ENCODE data around the gene PDCD11. TPM values are rescaled to one million over a fixed set of nuclear protein-coding genes. Genes with fewer than 3 reads are reported as not detected.
A peak's percentile ranks its signal among the peaks of the same experiment; 100 is the strongest.
"Not testable (repeated sequence)": the region's sequence is repeated elsewhere in the genome, so short reads cannot be mapped to it uniquely, and the experiment has no call there.

Gene PDCD11
- total RNA-seq, 1 experiment from 2014 or later: 44.2 TPM

DNA sequence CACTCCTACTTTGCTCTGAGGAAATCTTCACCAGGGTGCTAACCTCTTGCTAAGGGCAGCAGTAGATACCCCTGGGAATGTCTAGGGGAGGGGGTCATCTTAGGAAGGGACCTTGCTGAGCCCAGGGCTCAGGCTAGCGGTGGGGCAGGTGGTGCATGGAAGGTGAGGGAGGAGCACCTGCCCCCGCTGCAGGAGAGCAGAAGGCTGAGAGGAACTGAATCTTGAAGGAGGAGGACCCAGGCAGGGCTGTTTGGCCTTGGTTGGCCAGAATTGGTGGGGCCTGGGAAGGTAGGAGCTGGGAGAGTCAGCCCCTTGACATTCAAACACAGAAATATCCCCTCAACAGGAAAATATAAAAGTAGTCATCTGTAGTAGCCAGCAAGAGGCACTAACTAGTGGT lies 75.6 kb downstream of the PDCD11 start:
- DNase-seq (ENCODE audit: low read depth): no peak

DNA sequence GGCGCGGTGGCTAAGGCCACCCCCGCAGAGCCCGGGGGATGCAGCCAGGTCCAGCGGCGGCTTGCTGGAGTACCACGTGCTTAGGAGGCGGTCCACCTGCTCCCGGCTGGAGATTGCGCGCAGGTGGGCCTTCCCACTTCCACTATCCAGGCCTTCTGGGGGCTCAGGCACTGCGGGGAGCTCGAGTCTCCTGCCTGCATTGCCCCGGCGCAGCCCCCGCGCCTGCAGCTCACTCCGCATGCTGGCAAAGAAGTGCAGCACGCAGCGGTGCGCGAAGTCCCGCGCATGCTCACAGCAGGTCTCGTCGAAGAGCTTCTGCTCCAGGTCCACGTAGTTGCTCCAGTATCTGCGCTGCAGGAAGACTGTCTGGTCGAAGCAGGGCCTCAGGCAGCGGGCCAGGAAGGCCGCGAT lies 76.8 kb downstream of the PDCD11 start:
- no peak for DNase-seq (ENCODE audit: low read depth)

DNA sequence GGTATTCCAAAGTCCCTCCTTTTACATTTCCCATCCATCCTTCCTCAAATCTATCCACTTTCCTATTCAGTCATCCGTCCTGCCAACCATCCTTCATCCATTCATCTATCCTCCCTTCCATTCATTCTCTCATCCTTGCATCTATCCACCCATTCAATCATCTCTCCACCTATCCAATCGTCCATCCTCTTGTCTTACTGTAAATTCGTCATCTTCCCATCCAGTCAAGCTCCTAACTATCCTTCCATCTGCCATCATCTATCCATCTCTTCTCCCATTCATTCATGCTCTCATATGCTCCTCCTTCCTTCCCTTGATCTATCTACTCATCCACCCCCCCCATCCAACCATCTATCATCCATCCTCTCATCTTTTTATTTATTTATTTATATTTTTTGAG lies 77.7 kb downstream of the PDCD11 start:
- no peak for DNase-seq (ENCODE audit: low read depth)

DNA sequence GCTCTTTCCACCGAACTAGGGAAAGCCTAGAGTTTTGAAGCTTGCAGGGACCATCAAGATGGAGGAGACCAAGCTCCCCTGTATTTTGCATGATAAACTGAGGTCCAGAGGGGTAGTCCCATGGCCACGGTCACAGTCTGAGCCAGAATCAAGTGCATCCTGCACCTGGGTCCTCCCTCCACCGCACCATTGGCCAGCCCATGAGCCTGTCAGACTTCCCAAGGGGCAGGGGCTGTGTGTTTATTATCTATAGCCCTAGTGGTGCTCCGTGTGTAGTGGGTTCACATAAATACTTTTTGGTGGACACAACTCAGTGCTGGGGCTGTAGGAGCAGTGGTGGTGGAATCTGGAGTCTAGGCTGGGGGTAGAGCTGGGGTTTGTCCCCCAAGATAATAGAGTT lies 79.0 kb downstream of the PDCD11 start:
- no peak for DNase-seq (ENCODE audit: low read depth)

DNA sequence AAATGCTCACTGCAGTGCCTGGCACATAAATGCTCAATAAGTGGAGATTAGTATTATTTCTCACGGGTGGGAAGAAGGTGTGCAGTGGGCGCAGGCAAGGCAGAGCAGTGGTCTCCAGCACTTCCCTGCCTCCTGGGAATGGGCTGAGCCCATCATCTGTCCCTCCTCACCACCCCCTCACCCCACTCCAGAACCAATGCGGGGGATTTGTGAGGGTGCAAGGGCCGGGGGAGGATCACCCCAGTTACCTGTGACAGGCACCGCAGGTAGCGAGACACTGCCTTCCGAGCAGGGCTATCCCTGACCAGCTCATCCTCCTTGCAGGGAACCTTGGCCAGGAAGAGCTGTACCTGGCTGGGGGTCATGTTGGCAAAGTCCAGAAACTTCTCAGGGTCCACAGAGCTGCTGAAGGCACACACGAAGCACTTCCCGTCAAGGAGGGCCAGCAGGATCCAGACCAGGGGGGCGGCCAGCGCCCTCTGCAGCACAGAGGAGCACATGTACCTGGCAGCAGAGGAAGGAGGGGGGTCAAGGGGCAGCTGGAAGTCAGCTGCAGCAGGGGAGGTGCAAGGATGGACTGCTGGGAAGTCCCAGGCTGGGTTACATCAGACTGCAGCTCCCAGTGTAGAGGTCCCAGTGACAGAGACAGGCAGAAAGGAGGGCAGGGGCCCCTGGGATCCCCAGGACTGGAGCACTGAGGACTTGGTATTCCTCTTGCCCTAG lies 79.8 kb downstream of the PDCD11 start:
- DNase-seq (ENCODE audit: low read depth): no peak

DNA sequence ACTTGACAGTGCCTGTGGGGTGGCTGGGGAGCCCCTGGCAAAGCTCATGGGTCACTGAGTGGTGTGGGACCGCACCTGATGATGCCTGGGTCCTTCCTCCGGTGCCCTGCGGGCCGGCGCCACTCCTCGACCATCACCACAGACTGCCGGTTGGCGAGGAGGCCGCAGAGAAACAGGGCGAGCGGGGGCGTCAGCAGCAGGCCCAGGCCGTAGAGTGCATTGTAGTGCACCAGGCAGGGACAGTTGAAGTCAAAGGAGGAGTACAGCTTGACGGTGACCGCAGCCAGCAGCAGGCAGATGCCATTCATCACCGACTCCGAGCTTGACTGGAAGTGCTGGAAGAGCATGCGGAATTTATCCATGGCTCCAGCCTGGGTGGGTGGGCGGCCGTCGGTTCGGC lies 82.2 kb downstream of the PDCD11 start:
- no peak for DNase-seq (ENCODE audit: low read depth)

DNA sequence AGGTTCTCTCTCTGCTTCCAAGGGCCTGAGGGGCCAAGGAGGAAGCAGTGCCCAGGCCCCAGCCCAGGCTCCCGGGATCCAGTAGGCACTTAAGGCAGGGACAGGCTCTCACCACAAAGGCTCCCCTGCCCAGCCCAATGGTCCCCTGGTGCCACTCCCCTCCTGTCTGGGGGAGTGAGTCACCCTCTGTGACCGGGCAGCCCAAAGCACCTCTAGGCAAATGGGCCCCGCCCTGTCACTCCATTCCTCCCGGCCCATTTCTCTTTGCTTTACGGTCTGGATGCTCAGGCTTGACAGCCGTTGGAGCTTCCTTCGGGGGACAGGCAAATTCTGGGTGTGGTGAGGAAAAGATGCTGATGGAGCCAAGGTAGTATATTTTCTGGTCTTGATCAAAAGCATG lies 82.7 kb downstream of the PDCD11 start, which contains the start of gene CALHM3:
TSS of gene CALHM3 (minus strand) at position 106 of the 400 bp plus-strand sequence. CDS start 208 bp downstream, outside the sequence.
- DNase-seq (ENCODE audit: low read depth): peak; percentile 66

DNA sequence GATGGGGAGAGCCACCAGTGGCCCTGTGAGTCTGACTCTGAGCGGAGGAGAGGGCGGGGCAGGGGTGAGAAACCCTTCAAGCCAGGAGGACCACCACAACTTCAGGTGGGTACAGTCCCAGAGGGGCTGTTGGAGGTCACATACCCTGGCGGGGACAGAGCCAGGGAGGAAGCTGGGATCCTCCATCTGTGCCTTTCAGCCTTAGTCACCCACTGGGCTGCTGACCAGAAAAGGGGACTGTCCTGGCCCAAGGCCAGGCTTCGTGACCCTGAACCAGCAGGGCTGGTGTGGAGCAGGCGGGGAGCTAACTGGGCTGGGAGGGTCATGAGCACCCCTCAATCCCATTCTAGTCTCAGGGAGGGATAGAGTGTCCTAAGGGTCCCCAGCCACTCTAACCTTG lies 84.1 kb downstream of the PDCD11 start:
- no peak for DNase-seq (ENCODE audit: low read depth)

DNA sequence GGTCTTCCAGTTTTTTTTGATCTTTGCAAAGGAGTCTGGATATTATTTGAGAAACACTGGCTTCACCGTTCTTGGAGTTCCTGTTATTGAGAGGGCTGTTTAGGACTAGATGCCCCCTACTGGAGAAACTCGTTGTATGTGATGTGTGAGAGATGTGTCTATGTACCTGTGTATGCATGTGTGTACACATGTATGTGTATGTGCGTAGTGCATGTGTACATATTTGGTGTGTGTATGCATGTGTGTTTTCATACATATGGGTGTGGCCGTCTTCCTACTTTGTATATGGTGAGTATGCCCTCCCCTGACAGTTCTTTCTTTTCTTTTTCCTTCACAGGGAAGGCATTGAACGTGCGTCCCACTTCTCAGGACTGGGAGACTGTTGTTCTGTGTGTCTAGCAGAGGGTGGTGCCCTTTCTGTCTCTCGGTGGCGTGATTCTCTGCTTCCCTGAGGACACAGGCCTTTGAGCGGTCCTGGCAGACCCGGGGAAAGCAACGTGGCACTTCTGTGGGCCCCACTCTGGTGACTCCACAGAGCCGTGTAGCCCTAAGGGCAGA lies 85.6 kb downstream of the PDCD11 start:
- peak; percentile 35 for DNase-seq (ENCODE audit: low read depth)

DNA sequence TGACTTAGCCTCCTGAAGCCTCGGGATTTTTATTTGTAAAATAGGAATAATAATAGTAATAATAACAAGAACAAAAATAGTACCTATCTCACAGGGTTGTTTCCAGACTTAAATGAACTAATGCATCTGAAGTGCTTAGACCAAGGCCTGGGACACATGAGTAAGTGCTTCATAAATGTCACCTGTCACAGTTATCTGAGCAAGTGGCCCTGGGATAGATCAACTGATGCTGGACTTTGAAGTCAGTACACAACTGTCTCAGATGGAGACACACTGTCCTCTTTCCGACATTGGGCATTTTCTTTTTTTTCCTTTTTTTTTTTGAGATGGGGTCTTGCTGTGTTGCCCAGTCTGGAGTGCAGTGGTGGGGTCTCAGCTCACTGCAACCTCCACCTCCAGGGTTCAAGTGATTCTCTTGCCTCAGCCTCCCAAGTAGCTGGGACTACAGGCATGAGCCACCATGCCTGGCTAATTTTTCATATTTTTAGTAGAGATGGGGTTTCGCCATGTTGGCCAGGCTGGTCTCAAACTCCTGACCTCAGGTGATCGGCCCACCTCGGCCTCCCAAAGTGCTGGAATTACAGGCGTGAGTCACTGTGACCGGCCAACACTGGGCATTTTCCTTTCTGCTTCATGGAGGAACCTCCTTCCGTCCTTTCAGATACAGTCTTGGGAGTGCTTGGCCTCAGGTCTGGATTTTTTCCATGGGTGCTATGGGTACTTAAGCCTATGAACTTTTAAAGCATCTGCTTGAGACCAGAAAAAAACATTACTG lies 90.4 kb downstream of the PDCD11 start:
- DNase-seq (ENCODE audit: low read depth): not testable (repeated sequence)

DNA sequence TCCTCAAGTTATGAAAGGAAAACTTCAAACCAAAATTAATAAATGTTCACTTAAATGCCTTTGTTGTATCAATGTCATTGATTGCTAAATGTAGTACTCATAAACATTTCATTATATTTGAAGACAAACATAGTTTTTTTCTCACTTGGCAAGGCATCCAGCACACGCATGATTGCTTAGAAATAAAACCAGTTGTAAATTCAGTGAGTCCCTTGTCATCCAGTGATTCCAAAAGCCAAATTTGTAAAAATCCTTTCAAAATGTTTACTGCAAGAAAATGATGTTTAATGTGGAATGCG lies 90.9 kb downstream of the PDCD11 start:
- DNase-seq (ENCODE audit: low read depth): no peak

DNA sequence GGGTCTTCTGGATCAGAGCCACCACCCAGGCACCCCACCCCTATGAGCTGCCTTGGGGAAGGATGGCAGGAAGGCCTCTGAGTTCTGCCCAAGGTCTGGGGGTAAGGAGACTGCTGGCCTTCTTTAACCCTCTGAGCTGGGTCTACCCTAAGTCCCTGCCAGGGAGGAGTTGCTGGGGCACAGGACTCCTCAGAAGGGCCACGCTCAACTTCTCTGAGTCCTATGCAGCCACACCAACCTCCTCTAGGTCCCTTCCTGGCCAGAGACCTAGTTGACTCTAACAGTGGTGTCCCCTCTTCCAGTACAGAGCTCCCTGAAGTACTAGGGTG lies 94.5 kb downstream of the PDCD11 start:
- no peak for DNase-seq (ENCODE audit: low read depth)

DNA sequence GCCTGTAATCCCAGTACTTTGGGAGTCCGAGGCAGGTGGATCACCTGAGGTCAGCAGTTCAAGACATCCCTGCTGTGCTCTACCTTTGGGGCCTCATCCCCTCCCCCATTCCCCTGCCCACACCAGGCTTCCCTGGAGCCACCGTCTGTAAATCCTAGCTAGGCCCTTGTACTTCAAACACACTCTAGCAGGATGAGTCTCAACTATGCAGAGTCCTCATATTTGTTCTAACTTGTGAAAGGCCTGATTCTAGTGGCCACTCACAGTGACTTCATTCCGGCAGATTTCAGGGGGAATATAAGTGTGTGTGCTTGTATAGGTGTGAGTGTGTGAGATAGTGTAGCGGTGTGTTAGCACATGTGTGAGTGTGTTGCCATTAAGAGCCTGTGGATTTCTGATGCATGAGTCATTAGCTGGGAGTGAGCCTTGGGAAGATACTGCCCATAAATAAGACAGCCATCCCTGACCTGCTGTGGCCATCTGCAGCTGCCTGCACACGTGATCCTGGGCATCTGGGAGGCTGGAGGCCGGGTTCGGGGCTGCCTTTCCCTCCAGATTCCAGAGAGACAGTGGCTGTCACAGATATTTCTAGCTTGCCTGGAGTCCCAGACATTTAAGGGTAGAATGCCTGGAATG lies 95.4 kb downstream of the PDCD11 start:
- DNase-seq (ENCODE audit: low read depth): peak; percentile 76

DNA sequence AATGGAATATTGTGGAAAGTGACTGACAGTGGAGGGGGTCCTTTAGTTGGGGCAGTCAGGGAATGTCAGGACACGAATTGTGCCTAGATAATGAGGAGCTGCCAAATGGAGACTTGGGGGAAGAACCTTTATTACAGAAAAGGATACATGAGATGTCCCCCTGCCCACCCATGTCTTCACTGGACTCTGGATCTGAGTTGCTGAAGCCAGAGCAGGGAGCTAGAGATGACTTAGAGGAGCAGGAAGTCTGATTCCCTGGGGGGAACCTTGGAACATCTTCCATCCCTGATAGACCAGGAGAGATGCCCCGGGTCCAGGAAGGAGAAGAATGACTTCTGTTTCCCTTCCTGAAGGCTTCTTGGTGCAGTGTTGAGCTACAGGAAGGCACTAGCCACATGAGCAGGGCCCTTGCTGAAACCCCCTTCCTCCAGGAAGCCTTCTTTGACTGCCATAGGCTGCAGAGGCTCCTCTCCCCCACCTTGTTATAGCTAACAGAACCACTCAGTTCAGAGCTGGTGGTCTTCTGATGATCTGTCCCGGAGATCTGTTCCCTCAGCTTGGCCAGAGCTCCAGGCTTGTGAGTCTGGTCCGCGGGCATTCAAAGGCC lies 96.3 kb downstream of the PDCD11 start:
- no peak for DNase-seq (ENCODE audit: low read depth)

DNA sequence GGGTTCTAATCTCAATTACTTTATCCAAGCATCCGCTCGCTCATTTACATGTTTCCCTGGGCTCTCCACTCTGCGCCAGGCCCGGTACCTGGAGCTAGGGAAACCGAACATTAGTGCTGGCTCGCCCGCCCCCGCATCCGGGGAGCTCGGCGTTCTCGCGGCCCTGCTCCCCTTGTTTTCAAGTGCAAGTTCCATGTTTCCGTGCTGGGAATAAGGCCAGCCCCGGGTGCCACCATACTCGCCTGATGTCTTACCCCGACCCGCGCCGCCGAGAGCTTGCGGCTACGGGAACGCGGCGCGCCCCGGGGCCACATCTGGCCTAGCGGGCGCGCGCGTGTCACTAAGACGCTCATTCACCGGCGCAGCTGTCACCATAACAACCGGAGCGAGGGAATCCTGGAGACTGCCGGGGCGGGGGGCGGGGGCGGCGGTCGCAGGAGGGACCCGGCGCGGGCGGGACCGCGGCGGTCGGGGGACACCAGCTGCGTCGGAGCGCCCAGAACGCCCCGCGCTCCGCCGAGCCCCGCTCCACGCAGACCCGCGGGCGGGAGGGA lies 97.0 kb downstream of the PDCD11 start, which contains the start of gene NEURL1:
TSS of gene NEURL1 (plus strand) at position 344 of the 554 bp plus-strand sequence. CDS start 683 bp downstream, outside the sequence.
- no peak for DNase-seq (ENCODE audit: low read depth)

DNA sequence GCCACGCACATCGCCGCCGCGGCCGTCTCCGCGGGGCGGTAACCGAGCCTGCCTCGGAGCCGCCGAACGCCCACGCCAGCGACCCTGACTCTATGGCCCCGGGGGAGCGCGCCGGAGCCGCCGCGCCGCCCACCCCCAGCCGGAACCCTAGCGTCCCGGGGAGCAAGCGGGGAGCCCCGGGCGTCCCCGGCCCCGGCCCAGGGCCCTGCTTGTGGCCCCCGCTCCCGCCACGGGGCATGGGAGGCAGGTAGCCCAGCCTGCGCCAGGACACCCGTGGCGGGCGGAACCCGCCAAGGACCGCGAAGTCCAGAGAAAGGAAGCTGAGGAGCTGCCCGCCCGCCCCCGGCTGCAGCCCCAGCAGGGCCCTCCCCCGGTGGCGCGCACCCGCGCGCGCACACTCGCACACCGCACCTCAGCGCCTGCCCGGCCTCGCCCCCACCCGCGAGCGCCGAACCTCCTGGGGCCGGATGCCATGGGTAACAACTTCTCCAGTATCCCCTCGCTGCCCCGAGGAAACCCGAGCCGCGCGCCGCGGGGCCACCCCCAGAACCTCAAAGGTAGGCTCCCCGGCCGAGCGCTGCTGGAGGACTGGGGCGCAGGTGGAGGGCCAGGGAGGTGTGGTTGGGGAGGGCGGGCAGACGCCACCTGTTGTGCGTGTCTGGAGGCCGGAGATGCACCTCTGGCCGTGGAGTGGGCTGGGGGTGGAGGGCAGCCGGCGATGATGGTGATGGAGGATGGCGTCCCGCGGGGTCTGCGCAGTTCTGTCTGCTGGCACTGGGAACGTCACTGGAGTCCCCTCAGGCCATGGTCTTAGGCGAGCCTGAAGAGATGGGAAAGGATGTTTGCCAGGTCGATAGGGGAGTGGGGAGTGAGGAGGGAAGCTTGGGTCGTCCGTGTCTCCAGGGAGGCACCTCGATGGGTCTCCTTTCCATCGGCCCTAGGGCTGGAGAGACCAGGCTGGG lies 97.8 kb downstream of the PDCD11 start:
- DNase-seq (ENCODE audit: low read depth): no peak

DNA sequence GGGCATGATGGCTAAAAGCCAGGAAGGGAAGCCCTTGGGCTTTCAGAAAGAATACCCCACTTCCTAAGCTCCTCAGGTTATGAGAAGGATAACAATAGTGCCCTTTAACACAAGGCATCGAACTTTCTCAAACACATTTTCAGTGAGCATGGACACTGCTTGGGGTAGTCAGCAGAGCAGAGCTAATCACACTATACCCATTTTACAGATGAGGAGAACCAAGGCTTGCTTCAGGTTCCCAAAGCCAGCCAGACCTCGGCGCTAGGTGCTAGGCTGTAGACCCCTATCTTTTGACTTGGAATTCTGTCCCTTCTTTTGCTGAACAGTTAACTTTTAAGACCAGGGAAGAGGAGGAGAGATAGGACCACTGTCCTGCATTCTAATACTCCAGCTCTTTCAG lies 98.9 kb downstream of the PDCD11 start:
- DNase-seq (ENCODE audit: low read depth): no peak
